Measurements from ENCODE around the gene HOXA11.

HOXA11 gene

GRCh38 chr7:27164045-27164366 is 21.0 kb downstream of the HOXA11 start:
- no peak for TF ChIP-seq EZH2 (IDR thresholded peaks at IDR 0.05; ENCODE audit: borderline replicate concordance, low read depth, low read length, severe bottlenecking)
- no peak for TF ChIP-seq CTCF (IDR thresholded peaks at IDR 0.05; ENCODE audit: borderline replicate concordance, extremely low read depth, low read length, poor library complexity, severe bottlenecking)
- Histone ChIP-seq H3K79me2 (ENCODE audit: insufficient read depth, low read length) (no peaks in the 10 kb centered on the region), H3K27ac (ENCODE audit: low read length) (no peak overlapping the region), H2AFZ (ENCODE audit: low read depth, low read length) (0 out of 2 replicates have a peak overlapping the region, but pooled peaks have one; percentile 16), H3K4me2 (ENCODE audit: insufficient read depth, low read length) (no peak overlapping the region), H3K9me3 (ENCODE audit: insufficient read depth, low read length, severe bottlenecking) (no peaks in the 10 kb centered on the region), H3K4me1 (ENCODE audit: insufficient read depth, low read length) (peaks cover 15% of the 10 kb centered on the region), H3K27me3 (ENCODE audit: insufficient read depth, low read length, poor library complexity) (no peaks in the 10 kb centered on the region), H3K9ac (ENCODE audit: low read depth, low read length) (no peak overlapping the region), H3K36me3 (ENCODE audit: insufficient read depth, low read length) (no peaks in the 10 kb centered on the region), H4K20me1 (ENCODE audit: insufficient read depth, low read length) (no peaks in the 10 kb centered on the region), H3K4me3 (ENCODE audit: low read depth in 1 of 2, low read length in 2 of 2) (no peak overlapping the region)
- ATAC-seq (ENCODE audit: insufficient read depth, low read depth), result no peak
- no peak for DNase-seq

DNA sequence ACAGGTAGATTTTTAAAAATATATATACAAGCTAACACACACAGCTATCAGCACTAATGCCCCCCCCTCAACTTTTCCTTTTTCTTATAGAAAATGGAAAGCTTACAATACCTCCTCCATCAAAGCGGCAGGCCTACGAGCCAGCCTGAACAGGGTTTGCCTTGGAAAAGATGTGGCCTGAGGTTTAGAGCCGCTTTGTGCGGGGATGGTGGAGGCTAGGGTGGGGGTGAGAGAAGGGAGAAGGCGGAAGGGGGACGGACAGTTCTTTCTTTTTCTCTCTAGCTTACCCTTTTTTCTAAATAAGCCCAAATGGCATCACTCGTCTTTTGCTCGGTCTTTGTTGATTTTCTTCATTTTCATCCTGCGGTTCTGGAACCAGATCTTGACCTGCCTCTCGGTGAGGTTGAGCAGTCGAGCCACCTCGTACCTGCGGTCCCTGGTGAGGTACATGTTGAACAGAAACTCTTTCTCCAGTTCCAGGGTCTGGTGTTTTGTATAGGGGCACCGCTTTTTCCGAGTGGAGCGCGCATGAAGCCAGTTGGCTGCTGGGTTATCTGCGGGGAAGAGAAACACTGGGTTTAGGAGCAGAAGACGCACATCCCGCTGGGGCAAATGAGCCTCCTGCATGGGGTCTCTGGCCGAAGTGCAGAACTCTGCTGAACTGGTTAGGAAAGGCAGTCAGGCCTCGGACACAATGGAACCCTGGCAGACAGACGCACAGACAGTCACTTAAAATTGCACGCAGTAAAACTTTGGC is 21.6 kb downstream of the HOXA11 start:
- Histone ChIP-seq H3K27ac (ENCODE audit: low read length) (no peak overlapping the region), H3K4me3 (ENCODE audit: low read depth in 1 of 2, low read length in 2 of 2) (no peak overlapping the region), H3K79me2 (ENCODE audit: insufficient read depth, low read length) (no peaks in the 10 kb centered on the region), H3K9ac (ENCODE audit: low read depth, low read length) (no peak overlapping the region), H3K4me1 (ENCODE audit: insufficient read depth, low read length) (peaks cover 15% of the 10 kb centered on the region), H2AFZ (ENCODE audit: low read depth, low read length) (peak overlapping the region; percentile 16; the same call in 1 of the 2 replicates), H4K20me1 (ENCODE audit: insufficient read depth, low read length) (no peaks in the 10 kb centered on the region), H3K9me3 (ENCODE audit: insufficient read depth, low read length, severe bottlenecking) (no peaks in the 10 kb centered on the region), H3K27me3 (ENCODE audit: insufficient read depth, low read length, poor library complexity) (no peaks in the 10 kb centered on the region), H3K36me3 (ENCODE audit: insufficient read depth, low read length) (no peaks in the 10 kb centered on the region), H3K4me2 (ENCODE audit: insufficient read depth, low read length) (no peak overlapping the region)
- ATAC-seq (ENCODE audit: insufficient read depth, low read depth) (no peak), DNase-seq (no peak)
- TF ChIP-seq EZH2 (IDR thresholded peaks at IDR 0.05; ENCODE audit: borderline replicate concordance, low read depth, low read length, severe bottlenecking) (no peak), CTCF (IDR thresholded peaks at IDR 0.05; ENCODE audit: borderline replicate concordance, extremely low read depth, low read length, poor library complexity, severe bottlenecking) (no peak)

DNA sequence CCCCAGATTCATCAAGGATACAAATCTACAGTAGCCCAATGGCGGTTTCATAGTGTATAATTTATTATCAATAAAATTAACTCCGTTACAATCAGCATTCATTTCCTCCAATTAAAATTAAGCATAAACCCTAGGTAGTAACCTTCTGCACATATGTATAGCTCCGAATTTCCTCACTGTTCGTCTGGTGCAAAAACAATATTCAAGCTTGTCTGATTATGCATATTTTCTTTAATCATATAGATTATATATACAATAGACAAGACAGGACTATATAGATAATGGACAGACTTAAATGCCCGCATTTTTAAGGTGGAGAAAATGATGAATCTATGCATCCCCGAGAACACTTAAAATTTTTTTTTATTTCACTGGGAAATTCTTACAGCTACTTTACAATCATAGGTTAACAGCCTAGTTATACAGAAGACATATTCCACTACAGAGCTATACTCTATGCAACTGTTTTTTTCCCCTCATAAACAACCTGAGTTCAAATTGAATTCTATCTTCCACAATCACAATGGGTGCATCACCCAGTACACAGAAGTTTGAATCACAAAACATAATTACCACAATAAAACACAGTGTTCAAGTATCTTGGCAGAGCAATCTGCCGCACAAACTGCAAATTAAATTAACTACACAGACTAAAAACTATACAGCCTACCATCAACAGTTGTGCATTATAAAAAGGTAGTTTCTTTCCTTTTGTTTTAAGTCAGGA is 22.3 kb downstream of the HOXA11 start:
- H3K9ac ChIP-seq (ENCODE audit: low read depth, low read length), result no peak overlapping the region
- H4K20me1 ChIP-seq (ENCODE audit: insufficient read depth, low read length), result no peaks in the 10 kb centered on the region
- no peaks in the 10 kb centered on the region for H3K27me3 ChIP-seq (ENCODE audit: insufficient read depth, low read length, poor library complexity)
- DNase-seq (no peak), ATAC-seq (ENCODE audit: insufficient read depth, low read depth) (no peak)
- no peak overlapping the region for H3K4me3 ChIP-seq (ENCODE audit: low read depth in 1 of 2, low read length in 2 of 2)
- H3K79me2 ChIP-seq (ENCODE audit: insufficient read depth, low read length), result no peaks in the 10 kb centered on the region
- no peak overlapping the region for H3K27ac ChIP-seq (ENCODE audit: low read length)
- no peak overlapping the region for H3K4me2 ChIP-seq (ENCODE audit: insufficient read depth, low read length)
- no peak overlapping the region for H2AFZ ChIP-seq (ENCODE audit: low read depth, low read length)
- H3K4me1 ChIP-seq (ENCODE audit: insufficient read depth, low read length), result peaks cover 15% of the 10 kb centered on the region
- no peaks in the 10 kb centered on the region for H3K9me3 ChIP-seq (ENCODE audit: insufficient read depth, low read length, severe bottlenecking)
- H3K36me3 ChIP-seq (ENCODE audit: insufficient read depth, low read length), result no peaks in the 10 kb centered on the region
- TF ChIP-seq CTCF (IDR thresholded peaks at IDR 0.05; ENCODE audit: borderline replicate concordance, extremely low read depth, low read length, poor library complexity, severe bottlenecking) (no peak), EZH2 (IDR thresholded peaks at IDR 0.05; ENCODE audit: borderline replicate concordance, low read depth, low read length, severe bottlenecking) (no peak)

Data from DND-41 (cell line).